GM18870 (cell line): ENCODE results near the gene MAST3.
A peak's percentile ranks its signal among the peaks of the same experiment; 100 is the strongest.
"Not testable (repeated sequence)": the region's sequence is repeated elsewhere in the genome, so short reads cannot be mapped to it uniquely, and the experiment has no call there.

Source experiments
- ATAC-seq: cut with Tn5 transposase; IDR thresholded peaks from one replicate; pipeline ENCODE4 v1.9.1; 2021; ENCODE audit warnings: moderate library complexity; ENCODE audit not compliant: unreplicated experiment

The MAST3 gene

DNA sequence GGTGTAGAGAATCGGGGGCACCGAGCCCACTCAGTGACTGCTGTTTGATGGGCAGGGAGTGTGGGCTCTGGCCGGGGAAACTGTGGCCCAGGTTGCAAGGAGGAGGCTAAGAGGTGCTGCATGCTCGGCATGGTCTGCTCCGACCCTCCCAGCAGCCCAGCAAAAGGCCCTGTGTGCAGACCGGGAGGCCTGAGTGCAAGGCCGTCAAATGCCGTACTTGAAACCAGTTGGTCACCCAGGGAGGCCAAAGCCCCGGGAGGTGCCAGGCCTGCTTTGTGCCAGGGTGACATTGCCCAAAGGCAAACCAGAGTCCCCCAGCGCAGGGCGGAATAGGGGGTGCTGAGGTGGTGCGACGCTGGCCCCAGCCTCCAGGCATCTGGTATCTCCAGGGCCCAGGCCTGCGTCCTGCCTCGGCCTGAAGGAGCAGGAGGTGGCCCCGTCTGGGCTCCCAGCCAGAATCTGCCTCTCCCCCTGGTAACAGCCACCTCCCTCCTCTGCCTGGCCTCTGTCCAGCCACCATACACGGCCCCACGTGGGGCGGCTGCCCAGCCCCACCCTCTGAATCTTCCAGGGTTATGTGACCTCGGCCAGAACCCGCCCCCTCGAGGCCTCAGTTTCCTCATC lies 59.4 kb downstream of the MAST3 start:
- no peak for ATAC-seq

DNA sequence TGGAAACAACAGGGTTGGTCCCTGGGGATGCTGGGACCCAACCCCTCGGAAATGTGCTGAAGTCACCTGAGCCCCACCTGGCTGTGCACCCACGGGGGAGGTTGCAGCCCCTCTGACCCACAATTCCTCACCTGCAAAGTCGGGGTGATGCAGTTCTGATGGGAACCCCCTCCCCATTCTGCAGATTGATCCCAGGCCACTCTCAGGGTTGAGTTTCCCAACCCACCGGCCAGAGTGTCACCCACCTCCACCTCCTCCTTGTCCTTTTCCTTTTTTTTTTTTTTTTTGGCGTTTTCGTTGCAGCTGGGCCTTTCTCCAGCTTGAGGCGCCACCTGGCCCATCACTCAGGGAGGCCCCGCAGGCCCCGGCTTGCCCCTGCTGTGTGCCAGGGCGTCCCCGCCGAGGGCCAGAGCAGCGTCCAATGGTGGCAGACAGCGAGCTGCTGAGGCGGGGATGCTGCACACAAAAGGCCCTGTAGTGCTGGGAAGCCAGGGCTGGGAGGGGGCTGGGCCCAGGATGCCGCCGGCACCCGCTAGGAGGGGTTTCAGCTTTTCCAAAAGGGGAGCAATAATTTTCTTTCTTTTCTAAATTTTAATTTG lies 60.0 kb downstream of the MAST3 start:
- ATAC-seq: no peak

DNA sequence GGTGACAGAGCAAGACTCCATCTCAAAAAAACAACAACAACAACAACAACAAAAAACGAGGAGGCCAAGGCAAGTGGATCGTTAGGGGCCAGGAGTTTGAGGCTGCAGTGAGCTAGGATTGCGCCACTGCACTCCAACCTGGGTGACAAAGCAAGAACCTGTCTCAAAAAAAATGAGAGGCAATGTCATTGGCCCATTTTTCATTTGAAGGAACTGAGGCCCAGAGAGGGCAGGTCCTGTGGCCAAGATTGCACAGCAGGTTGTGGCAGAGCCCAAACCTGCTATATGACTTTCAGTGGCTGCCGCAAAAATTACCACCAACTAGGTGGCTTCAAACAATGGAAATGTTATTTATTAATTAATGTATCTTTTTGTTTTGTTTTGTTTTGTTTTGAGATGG lies 60.9 kb downstream of the MAST3 start:
- no peak for ATAC-seq

DNA sequence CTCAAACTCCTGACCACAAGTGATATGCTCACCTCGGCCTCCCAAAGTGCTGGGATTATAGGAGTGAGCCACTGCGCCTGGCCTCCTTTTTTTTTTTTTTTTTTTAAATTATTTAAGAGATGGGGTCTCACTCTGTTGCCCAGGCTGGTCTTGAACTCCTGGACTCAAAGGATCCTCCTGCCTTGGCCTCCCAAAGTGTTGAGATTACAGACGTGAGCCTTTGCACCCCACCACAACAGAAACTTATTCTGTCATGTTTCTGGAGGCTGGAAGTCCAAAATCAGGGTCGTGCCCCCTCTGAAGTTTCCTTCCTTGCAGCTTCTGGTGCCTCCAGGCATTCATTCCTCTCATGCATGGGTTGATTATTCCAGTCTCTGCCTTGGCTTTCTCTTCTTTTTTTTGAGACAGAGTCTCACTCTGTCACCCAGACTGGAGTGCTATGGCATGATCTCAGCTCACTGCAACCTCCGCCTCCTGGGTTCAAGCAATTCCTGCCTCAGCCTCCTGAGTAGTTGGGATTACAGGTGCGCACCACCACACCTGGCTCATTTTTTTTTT lies 61.6 kb downstream of the MAST3 start:
- not testable (repeated sequence) for ATAC-seq

DNA sequence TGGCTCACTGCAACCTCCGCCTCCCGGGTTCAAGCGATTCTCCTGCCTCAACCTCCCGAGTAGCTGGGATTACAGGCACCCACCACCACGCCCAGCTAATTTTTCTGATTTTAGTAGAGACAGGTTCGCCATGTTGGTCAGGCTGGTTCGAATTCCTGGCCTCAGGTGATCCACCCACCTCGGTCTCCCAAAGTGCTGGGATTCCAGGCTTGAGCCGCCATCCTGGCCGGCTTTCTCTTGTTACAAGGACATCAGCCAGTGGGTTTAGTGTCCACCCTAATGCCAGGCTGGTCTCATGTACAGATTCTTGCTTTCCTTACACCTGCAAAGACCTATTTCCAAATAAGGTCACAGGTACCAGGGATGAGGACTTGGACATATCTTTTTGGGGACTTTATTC lies 62.2 kb downstream of the MAST3 start:
- ATAC-seq: no peak

DNA sequence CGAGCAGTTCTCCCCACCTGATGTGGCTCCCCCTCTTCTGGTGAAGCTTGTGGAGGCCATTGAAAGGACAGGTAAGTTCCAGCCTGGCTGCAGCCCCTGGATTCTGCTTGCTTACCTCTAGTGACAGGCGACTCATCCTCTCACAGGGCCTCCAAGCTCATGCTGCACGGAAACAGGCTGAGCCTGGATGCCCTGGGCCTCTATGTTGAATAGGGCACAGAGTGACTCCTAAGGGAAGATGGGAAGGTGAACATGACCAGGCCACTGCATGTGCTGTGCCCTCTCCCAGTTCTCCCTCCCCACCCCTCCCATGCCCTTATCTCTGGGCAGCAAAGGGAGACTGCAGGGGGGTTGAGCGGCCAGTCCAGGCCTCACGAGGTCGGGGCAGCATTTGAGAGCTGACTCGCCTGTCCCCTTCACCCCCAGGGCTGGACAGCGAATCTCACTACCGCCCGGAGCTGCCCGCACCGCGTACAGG lies 63.0 kb downstream of the MAST3 start:
- no peak for ATAC-seq

DNA sequence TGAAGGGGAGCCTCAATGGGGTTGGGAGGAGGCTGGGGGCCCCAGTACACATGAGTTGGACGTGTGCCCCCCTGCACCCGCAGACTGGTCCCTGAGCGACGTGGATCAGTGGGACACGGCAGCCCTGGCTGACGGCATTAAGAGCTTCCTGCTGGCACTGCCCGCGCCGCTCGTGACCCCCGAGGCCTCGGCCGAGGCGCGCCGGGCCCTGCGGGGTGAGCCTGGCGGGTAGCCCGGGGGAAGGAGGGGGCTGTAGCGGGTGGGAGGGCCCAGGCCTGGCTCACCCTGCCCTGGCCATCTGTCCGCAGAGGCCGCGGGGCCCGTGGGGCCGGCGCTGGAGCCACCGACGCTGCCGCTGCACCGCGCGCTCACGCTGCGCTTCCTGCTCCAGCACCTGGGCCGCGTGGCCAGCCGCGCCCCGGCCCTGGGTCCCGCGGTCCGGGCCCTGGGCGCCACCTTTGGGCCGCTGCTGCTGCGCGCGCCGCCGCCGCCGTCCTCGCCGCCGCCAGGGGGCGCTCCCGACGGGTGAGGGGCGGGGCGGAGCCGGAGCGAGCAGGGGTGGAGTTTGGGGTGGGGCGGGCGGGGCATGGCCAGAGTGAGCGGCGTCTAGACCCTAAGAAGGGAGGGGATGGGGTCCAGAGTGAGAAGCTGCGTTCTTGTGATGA lies 63.5 kb downstream of the MAST3 start:
- ATAC-seq: no peak

DNA sequence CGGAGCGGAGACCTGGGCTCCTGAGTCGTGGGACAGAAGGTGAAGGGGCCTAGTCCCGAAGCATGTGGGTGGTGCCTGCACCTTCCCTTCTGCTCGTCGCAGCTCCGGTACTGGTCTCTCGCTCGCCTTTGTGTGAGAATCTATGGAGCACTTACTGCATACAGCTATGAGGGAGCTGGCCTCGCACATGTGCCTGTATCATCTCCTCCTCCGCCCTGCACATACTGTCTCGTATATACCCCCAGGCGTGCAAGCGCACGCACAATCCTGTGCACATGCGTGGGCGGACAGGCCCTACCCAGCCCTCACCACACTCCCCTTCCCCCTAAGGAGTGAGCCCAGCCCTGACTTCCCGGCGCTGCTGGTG lies 64.0 kb downstream of the MAST3 start:
- no peak for ATAC-seq

DNA sequence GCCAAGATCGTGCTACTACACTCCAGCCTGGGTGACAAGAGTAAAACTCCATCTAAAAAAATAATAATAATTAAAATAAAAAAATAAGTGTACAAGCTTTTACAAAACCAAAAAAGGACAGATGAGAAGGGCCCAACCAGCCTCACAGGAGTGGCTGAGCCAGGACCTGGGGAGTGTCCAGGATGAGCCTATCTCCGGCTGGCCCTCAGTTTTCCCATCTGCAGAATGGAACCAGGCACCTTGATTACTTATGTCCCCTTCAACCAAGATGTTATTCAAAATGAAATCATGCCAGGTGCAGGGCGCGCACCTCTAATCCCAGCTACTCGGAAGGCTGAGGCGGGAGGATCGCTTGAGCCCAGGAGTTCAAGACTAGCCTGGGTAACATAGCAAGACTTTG lies 66.5 kb downstream of the MAST3 start:
- ATAC-seq: no peak

DNA sequence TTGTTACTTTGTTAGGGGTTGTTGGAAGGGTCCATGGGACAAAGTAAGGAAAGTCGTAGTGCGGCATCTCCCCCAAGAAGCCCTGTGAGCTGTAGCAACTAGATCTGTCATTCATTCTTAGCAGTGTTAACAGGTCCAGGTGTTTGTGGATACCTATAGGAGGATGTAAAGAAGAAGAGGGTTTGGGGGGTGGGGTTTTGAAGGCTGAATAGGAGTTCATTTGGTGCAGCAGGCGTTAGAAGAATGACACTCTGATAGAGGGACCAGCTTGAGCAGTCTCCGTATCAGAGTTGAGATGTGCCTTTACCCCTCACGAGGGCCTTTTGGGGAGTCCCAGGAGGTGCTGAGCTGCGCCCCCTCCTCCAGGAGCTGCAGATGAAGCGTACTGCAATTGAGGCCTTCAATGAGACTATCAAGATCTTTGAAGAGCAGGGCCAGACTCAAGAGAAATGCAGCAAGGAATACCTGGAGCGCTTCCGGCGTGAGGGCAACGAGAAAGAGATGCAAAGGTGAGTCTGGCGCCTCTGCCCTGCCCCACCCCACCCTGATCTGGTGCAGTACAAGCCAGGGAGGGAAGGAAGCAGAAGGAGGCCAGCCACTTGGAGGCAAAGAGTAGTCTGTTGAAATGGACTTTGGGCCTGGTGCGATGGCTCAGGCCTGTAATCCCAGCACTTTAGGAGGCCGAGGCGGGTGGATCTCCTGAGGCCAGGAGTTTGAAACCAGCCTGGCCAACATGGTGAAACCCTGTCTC lies 68.4 kb downstream of the MAST3 start:
- ATAC-seq: no peak

DNA sequence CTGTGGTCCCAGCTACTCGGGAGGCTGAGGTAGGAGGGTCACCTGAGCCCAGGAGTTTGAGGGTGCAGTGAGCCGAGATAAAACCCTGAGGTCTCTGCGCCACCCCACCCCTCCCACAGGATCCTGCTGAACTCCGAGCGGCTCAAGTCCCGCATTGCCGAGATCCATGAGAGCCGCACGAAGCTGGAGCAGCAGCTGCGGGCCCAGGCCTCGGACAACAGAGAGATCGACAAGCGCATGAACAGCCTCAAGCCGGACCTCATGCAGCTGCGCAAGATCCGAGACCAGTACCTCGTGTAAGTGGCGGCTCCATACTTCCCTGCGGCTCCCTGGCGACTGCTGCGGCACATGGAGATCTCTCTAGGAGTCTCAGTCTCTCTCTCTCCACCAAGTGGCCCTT lies 69.4 kb downstream of the MAST3 start:
- no peak for ATAC-seq

DNA sequence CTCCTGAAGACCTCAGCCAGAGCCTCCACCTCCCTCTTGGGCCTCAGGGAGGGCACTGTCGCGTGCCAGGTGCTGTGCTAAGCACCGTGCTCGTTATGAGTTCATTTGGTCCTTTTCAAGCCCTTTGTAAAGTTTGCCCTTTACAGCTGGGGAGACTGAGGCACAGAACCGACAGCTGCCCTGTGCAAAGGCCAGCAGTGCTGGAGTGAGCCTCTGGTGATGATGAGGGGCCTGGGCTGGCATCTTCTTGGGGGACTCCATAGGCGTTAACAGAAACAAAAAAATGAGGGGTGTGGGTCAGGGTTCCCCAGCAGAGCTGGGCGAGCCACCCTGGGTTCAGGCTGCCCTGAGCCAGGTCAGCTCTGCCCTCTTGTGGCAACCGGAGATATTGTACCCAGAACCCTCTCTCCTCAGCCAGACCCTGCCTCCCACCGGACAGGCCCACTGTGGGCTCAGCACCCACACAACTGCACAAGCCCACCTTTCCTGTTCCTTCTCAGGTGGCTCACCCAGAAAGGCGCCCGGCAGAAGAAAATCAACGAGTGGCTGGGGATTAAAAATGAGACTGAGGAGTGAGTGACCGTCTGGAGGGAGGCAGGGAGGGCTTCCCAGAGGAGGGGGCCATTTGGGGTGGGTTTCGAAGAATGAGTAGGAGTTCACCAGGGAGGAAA lies 70.5 kb downstream of the MAST3 start:
- ATAC-seq: no peak

DNA sequence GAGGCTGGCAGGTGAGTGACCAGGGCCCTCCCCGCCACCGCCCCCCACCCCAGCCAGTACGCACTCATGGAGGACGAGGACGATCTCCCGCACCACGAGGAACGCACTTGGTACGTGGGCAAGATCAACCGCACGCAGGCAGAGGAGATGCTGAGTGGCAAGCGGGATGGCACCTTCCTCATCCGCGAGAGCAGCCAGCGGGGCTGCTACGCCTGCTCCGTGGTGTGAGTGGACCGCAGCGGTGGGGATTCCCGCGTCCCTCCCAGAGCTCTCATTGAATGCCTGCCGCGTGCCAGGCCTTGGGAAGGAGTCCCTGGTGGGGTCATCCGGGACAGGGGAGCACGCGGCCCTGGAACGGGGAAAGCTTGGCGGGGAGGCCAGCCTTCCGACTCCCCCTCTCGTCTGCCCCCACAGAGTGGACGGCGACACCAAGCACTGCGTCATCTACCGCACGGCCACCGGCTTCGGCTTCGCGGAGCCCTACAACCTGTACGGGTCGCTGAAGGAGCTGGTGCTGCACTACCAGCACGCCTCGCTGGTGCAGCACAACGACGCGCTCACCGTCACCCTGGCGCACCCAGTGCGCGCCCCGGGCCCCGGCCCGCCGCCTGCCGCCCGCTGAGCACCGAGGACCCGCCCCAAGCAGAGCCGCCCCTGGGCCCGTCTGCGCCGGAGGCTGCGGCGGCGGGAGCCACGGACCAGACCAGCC lies 71.2 kb downstream of the MAST3 start:
- ATAC-seq: no peak

DNA sequence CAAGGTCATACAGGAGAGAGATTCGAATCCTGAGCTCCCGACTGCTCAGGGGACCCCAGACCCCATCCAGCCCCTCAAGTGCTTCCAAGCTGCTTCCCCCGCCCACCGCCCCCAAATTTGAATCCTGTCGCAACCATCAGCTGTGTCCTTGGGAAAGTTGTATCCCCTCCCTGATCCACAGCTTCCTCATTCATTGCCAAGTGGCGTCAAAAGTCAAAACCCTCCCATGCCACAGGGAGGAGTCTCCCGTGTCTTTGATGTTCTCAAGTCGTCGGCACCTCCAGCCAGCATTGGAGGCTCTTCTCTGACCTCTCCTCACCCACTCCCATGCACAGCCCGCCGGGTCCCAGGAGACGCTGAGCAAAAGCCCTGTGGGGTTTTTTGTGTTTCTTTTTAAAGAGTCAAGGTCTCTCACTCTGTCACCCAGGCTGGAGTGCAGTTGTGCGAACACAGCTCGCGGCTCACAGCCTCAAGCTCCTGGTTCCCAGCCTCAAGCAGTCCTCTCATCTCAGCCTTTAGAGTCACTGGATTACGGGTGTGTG lies 73.2 kb downstream of the MAST3 start:
- ATAC-seq: no peak

DNA sequence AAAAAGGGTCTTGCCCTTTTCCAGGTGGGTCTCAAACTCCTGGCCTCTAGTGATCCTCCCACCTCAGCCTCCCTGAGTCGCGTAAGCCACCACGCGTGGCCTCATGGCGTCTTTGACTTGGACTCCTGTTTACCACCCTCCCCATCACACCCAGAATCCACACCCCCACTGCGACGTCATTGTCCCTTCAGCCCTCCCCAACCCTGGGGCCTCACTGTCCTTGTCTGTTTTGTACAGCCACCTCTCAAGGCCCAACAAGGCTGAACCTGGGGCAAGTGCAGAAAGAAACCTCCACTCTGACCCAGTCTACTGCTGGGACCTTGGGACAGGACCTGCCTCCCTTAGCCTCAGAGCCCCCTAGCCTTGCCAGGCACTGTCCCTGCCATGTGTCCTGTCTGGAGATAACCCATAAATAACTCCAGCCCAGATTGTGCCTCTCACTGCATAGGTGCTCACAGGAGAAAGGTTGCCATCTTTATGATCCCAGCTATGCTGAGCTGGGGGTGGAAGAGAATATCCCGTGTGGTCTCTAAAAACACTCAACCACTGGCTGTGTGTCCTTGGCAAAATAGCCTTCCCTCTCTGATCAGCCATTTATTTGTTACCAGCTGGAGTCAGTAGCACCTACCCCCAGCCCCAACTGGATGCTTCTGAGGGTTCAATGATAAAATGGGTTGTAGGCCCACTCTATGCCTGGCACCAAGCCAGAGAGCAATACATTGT lies 74.2 kb downstream of the MAST3 start:
- no peak for ATAC-seq

DNA sequence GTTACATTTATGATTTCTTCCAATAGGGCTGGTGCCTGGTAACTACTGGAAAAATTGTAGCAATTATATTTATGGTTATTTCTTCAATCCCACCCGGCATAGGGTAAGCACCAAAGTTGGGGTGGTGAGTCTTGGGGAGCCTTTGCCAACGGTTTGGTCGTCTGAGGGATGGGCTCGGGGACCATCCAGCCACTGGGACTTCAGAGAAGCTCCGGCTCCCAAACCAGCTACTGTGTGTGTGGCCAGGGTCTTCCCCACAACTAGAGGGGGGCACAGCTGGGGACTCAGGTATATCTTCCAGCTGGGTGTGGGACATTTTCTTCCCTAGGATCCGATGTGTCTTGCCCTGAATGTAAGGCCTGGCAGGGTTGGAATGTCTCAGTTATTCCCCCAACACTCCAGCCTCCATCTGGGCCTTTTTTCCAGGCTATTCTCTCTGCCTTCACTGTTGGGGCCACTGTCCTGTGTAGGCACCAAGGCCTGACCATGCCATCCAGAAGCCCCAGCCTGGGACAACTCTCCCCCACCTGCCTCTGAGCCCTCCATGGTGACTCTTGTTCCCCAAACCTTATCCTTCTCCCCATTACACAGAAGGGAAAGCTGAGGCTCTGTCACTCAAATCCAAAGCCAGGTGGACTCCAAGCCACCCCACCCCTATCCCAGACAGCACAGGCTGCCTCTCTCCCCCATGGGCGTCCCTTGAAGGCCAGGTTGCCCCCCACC lies 74.9 kb downstream of the MAST3 start:
- no peak for ATAC-seq

DNA sequence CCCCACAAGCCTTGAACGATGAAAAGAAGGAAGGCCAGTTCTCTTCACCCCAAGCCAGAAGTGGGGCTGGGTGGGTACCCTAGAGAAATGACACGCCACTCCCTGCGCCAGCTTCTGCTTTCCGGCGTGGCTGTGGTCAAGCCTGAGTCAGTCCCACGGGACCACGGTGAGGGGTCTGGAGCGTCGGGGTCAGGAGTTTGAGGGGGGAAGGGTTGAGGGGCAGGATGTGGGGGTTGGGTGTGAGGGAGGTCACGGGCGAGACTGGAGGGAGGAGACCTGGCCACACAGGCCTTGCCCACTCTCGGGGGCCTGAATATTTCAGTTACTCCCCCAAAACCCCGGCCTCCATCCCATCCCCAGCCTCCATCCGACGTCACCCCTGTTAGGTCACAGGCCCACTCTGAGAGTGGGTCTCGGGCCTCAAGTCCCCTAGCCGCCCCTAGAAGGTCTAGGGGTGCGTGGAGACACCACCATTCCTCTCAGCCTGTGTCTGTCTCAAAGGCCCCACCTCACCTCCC lies 75.5 kb downstream of the MAST3 start:
- ATAC-seq: no peak

DNA sequence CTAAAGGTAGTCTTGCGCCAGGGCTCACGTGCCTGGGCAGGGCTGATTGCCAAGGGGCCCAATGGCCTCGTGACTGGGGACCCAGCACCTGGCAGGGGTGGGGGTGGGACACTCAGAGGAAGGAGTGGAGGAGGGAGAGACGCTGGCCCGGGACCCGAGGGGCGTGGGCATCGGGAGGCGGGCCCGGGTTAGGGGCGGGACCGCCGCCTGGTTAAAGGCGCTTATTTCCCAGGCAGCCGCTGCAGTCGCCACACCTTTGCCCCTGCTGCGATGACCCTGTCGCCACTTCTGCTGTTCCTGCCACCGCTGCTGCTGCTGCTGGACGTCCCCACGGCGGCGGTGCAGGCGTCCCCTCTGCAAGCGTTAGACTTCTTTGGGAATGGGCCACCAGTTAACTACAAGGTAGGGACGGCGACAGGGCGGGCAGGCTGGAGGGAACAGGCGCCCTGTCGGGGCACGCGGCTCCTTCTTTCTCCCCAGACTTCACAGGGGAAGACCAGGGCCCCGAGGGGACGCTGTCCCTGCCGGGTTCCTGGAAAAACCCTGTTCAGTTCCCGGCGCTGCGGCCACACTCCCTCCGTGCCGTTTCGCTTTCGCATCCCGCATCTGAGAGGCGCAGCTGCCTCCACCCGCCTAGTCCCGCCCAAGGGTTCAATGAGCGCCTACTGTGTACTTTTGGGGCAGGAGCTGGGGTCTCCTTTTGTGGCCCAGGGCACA lies 76.2 kb downstream of the MAST3 start, which contains the start of gene IFI30:
Gene IFI30 (plus strand): TSS at position 242 of the 717 bp plus-strand sequence. CDS start 29 bp downstream, at position 271.
- peak; percentile 33 for ATAC-seq
